Activated naive CD8-positive, alpha-beta T cell (primary cell): Measurements from ENCODE around the gene PCYOX1L.

Experiments
- H3K27ac Mint-ChIP-seq: one replicate; pipeline ENCODE4 v1.8.0; 2021; ENCODE audit warnings: mixed read lengths
- H3K27me3 Mint-ChIP-seq: one replicate; pipeline ENCODE4 v1.8.0; 2021; ENCODE audit warnings: mixed read lengths
- H3K36me3 Mint-ChIP-seq: one replicate; pipeline ENCODE4 v1.8.0; 2021; ENCODE audit warnings: mixed read lengths
- H3K4me1 Mint-ChIP-seq: one replicate; pipeline ENCODE4 v1.8.0; 2021; ENCODE audit warnings: low read depth, mixed read lengths
- H3K4me3 Mint-ChIP-seq: one replicate; pipeline ENCODE4 v1.8.0; 2021; ENCODE audit warnings: mild to moderate bottlenecking, mixed read lengths
- H3K9me3 Mint-ChIP-seq: one replicate; pipeline ENCODE4 v1.8.0; 2021; ENCODE audit warnings: low read depth, mixed read lengths

PCYOX1L gene

DNA sequence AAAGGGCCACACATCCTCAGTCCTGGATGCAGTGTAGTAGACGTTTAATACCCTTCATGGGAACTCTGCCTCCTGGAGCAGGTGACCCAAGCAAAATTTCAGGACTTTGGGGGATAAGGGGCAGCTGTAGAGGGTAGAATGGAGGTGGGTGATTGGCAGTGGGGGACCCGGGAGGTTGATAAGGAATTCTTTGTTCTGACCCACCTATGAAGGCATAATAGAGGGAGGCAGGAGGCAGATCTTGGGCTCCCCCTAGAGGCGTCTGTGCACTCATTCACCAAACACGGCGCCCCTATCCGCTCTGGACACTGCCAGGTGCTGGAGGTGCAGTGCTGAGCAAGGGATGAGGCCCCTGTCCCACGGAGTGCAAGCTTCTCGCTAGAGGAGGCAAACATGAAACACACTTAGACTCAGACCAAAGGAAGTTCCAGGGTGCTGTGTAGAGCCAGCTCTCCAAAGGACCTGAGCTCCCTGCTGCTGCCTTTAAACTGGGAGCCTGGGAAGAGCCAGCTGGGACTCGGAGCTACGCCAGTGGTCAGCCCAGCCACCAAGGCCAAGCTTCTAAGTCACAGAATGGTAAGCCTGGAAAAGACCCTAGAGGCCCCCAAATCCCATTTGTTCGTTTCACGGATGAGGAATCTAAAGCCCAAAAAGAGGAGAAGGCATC lies 13.6 kb downstream of the PCYOX1L start:
- Mint-ChIP-seq H3K4me3 (no peak overlapping the region), H3K27ac (no peak overlapping the region)

GRCh38 chr5:149372076-149372795 lies 14.4 kb downstream of the PCYOX1L start:
- peaks cover 3% of the 10 kb centered on the region for H3K36me3 Mint-ChIP-seq
- H3K4me1 Mint-ChIP-seq: peaks cover 16% of the 10 kb centered on the region
- H3K27ac Mint-ChIP-seq: no peak overlapping the region
- H3K9me3 Mint-ChIP-seq: no peaks in the 10 kb centered on the region
- no peaks in the 10 kb centered on the region for H3K27me3 Mint-ChIP-seq
- no peak overlapping the region for H3K4me3 Mint-ChIP-seq

More for the DNA sequence above, 13.6 kb downstream of the PCYOX1L start:
- peaks cover 3% of the 10 kb centered on the region for H3K36me3 Mint-ChIP-seq
- H3K27me3 Mint-ChIP-seq: no peaks in the 10 kb centered on the region
- peaks cover 19% of the 10 kb centered on the region for H3K4me1 Mint-ChIP-seq
- no peaks in the 10 kb centered on the region for H3K9me3 Mint-ChIP-seq

GRCh38 chr5:149372932-149373331 lies 15.1 kb downstream of the PCYOX1L start:
- H3K4me1 Mint-ChIP-seq: peaks cover 9% of the 10 kb centered on the region

DNA sequence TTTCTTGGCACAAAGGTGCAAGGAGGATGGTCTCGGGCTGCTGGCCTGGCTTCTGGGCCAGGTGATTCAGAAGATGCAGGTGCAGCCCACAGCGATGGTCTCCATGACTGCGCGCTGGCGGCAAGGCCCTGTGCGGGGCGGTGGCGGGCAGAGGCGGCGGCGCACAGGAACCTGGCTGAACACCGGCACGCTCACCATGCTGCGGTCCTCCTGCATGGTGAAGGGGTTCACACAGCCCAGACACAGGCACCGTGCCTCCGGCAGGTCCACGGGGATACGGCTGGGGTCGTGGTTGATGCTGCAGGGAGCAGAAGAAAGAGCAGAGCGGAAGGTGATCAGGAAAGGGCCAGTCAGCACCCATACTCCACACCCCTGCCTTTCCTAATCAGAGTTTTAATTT lies 16.5 kb downstream of the PCYOX1L start:
- Mint-ChIP-seq H3K27me3 (no peaks in the 10 kb centered on the region), H3K36me3 (peaks cover 3% of the 10 kb centered on the region), H3K4me1 (peaks cover 4% of the 10 kb centered on the region), H3K9me3 (no peaks in the 10 kb centered on the region), H3K4me3 (no peak overlapping the region), H3K27ac (no peak overlapping the region)

More at GRCh38 chr5:149372932-149373331, 15.1 kb downstream of the PCYOX1L start:
- H3K27ac Mint-ChIP-seq: no peak overlapping the region
- peaks cover 3% of the 10 kb centered on the region for H3K36me3 Mint-ChIP-seq
- no peaks in the 10 kb centered on the region for H3K27me3 Mint-ChIP-seq
- no peaks in the 10 kb centered on the region for H3K9me3 Mint-ChIP-seq
- H3K4me3 Mint-ChIP-seq: no peak overlapping the region

DNA sequence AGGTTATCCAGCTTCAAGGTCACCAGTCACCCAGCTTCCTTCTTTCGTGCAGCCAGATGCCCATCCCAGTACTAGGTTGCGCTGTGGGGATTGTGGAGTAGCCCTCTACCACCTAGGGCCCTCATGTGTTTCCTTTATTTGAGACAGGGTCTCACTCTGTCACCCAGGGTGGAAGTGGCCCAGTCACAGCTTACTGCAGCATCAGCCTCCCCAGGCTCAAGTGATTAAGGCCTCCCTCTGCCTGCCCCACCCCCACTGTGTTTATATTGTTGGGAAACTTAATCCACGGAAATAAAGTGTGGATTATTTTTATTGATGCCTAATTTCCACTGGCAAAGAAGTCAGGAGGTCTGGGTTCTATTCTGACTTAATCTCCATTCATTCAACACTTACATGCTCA lies 17.0 kb downstream of the PCYOX1L start:
- Mint-ChIP-seq H3K27me3 (no peaks in the 10 kb centered on the region), H3K9me3 (no peaks in the 10 kb centered on the region), H3K36me3 (peaks cover 3% of the 10 kb centered on the region), H3K4me1 (peaks cover 3% of the 10 kb centered on the region), H3K27ac (no peak overlapping the region), H3K4me3 (no peak overlapping the region)

DNA sequence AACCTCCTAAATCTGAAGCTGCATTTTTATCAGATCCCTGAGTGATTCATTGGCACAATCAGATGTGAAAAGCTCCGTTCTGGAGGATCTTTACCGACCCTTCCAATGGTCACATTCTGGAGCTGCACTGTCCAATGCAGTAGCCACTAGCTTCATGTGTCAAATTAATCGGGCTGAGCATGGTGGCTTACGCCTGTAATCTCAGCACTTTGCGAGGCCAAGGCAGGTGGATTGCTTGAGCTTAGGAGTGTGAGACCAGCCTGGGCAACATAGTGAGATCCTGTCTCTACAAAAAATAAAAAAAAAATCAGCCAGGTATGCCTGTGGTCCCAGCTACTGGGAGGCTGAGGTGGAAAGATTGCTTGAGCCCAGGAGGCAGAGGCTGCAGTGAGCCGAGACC lies 17.6 kb downstream of the PCYOX1L start:
- Mint-ChIP-seq H3K27me3 (peaks cover under 1% of the 10 kb centered on the region), H3K27ac (no peak overlapping the region), H3K9me3 (no peaks in the 10 kb centered on the region), H3K4me1 (peaks cover 3% of the 10 kb centered on the region), H3K4me3 (no peak overlapping the region), H3K36me3 (peaks cover 3% of the 10 kb centered on the region)

- H3K27ac Mint-ChIP-seq: no peak overlapping the region
- H3K4me1 Mint-ChIP-seq: peaks cover 3% of the 10 kb centered on the region
- peaks cover 2% of the 10 kb centered on the region for H3K27me3 Mint-ChIP-seq
- no peaks in the 10 kb centered on the region for H3K9me3 Mint-ChIP-seq
- H3K36me3 Mint-ChIP-seq: peaks cover 3% of the 10 kb centered on the region
- H3K4me3 Mint-ChIP-seq: no peak overlapping the region
Measured at GRCh38 chr5:149376104-149376503, 18.3 kb downstream of the PCYOX1L start.

- H3K9me3 Mint-ChIP-seq: no peaks in the 10 kb centered on the region
- H3K4me1 Mint-ChIP-seq: no peaks in the 10 kb centered on the region
- peaks cover 2% of the 10 kb centered on the region for H3K27me3 Mint-ChIP-seq
- no peak overlapping the region for H3K4me3 Mint-ChIP-seq
- no peak overlapping the region for H3K27ac Mint-ChIP-seq
- H3K36me3 Mint-ChIP-seq: peaks cover 3% of the 10 kb centered on the region
Measured at GRCh38 chr5:149376711-149377447, 19.0 kb downstream of the PCYOX1L start.

- peaks cover 3% of the 10 kb centered on the region for H3K36me3 Mint-ChIP-seq
- no peaks in the 10 kb centered on the region for H3K9me3 Mint-ChIP-seq
- H3K27me3 Mint-ChIP-seq: peaks cover 2% of the 10 kb centered on the region
- no peaks in the 10 kb centered on the region for H3K4me1 Mint-ChIP-seq
- H3K27ac Mint-ChIP-seq: no peak overlapping the region
- H3K4me3 Mint-ChIP-seq: no peak overlapping the region
Measured at GRCh38 chr5:149378241-149378820, 20.5 kb downstream of the PCYOX1L start.

- no peaks in the 10 kb centered on the region for H3K4me1 Mint-ChIP-seq
- H3K9me3 Mint-ChIP-seq: no peaks in the 10 kb centered on the region
- peaks cover 3% of the 10 kb centered on the region for H3K36me3 Mint-ChIP-seq
Measured at GRCh38 chr5:149379177-149379761, 21.4 kb downstream of the PCYOX1L start, which contains the start of gene IL17B. Gene IL17B (minus strand): TSS chr5:149379292. CDS start chr5:149379225, 67 bp downstream.

DNA sequence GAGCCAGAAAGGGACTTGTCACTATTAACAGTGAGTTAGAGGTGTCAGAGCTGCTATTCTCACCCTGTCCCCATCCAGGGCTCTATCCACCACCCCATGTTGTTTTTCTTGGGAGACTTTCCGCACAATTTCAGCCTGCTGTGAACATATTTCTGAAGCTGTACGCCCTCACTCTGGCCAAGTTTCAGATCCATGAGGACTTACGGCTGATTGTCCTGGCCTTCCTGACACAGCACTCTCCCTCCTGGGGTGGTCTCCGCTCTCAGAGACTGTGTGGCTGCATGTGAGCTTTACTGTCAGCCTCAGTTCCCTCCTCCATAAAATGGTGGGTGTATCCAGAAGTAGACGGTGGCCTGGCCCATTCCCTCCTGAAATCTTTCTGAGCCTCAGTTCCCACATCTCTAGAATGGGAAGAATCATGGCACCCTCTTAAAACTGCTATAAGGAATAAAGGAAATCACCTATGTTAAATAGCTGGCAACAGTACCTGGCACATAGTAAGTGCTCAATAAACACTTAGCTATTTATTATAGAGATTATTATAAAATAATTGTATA lies 22.1 kb downstream of the PCYOX1L start:
- no peaks in the 10 kb centered on the region for H3K4me1 Mint-ChIP-seq
- H3K4me3 Mint-ChIP-seq: no peak overlapping the region
- H3K36me3 Mint-ChIP-seq: peaks cover 3% of the 10 kb centered on the region
- no peak overlapping the region for H3K27ac Mint-ChIP-seq
- H3K9me3 Mint-ChIP-seq: no peaks in the 10 kb centered on the region
- peaks cover 2% of the 10 kb centered on the region for H3K27me3 Mint-ChIP-seq

More at GRCh38 chr5:149379177-149379761, 21.4 kb downstream of the PCYOX1L start, which contains the start of gene IL17B:
- peaks cover 2% of the 10 kb centered on the region for H3K27me3 Mint-ChIP-seq
- H3K27ac Mint-ChIP-seq: no peak within 1 kb of the TSS
- no peak within 1 kb of the TSS for H3K4me3 Mint-ChIP-seq

GRCh38 chr5:149380466-149381121 lies 22.7 kb downstream of the PCYOX1L start:
- H3K4me3 Mint-ChIP-seq: no peak overlapping the region
- H3K27me3 Mint-ChIP-seq: peaks cover 2% of the 10 kb centered on the region
- no peaks in the 10 kb centered on the region for H3K9me3 Mint-ChIP-seq
- H3K27ac Mint-ChIP-seq: no peak overlapping the region
- no peaks in the 10 kb centered on the region for H3K4me1 Mint-ChIP-seq
- H3K36me3 Mint-ChIP-seq: peaks cover 3% of the 10 kb centered on the region

DNA sequence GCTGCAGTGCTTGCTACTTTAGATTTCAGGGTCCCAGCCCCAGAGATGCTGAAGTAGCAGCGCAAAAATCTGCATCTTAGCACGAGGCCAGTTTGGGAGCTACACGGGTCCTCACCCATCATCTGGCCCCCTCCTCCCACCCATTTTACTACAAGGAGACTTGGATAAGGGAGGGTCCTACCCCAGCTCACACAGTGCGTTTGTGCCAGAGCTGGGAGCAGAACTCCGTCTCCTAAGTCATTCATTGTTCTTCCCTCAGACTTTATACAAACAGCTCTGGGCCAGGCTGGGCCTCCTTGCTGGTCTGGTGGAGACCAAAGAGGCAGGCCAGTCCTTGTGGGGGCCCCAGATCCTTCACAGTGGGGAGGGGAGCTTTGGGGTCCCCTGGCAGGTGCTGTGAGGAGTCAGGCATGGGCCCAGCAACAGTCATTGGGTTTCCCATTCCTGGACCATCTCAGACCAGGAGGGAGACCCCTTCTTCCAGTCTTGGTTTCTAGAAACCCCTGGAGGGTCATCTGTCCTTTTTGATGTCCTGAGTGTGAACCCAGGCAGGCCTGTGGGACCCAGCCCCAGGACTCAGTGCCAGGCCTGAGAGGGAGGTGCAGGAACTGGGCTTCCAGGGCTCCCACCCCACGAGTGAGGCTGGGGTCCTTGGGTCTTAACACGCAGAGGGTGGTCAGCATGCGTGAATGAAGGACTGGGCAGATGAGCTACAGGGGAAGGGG lies 23.6 kb downstream of the PCYOX1L start:
- Mint-ChIP-seq H3K27me3 (peaks cover 2% of the 10 kb centered on the region), H3K4me3 (no peak overlapping the region), H3K9me3 (no peaks in the 10 kb centered on the region), H3K27ac (no peak overlapping the region), H3K36me3 (no peaks in the 10 kb centered on the region), H3K4me1 (no peaks in the 10 kb centered on the region)
